CD4-positive, alpha-beta T cell treated with Interleukin-12 subunit alpha and Interleukin-12 subunit beta, for 1 hour (primary cell): ENCODE data around the gene PHLDB1.
"Not testable (repeated sequence)": the region's sequence is repeated elsewhere in the genome, so short reads cannot be mapped to it uniquely, and the experiment has no call there.

ENCODE experiments used
- DNase-seq: peaks from one replicate; pipeline ENCODE4 v3.0.0-alpha.2; 2020

Gene PHLDB1

GRCh38 chr11:118659953-118660680 is 52.7 kb downstream of the PHLDB1 start:
- no peak for DNase-seq

- DNase-seq = no peak
These were observed 53.4 kb downstream of the PHLDB1 start for GRCh38 chr11:118660681-118661424.

- no peak for DNase-seq
These were observed 54.2 kb downstream of the PHLDB1 start for GRCh38 chr11:118661425-118662301.

GRCh38 chr11:118662401-118663271 is 55.2 kb downstream of the PHLDB1 start:
- no peak for DNase-seq

GRCh38 chr11:118663381-118663780 is 56.0 kb downstream of the PHLDB1 start:
- no peak for DNase-seq

- DNase-seq = no peak
These were observed 56.5 kb downstream of the PHLDB1 start for GRCh38 chr11:118663902-118664301.

- DNase-seq = no peak
These were observed 59.0 kb downstream of the PHLDB1 start for GRCh38 chr11:118666371-118666770.

GRCh38 chr11:118670063-118670462 is 62.6 kb downstream of the PHLDB1 start:
- DNase-seq = no peak

- DNase-seq = no peak
These were observed 63.8 kb downstream of the PHLDB1 start for GRCh38 chr11:118671254-118671653.

GRCh38 chr11:118672846-118673245 is 65.4 kb downstream of the PHLDB1 start:
- DNase-seq = no peak

GRCh38 chr11:118673361-118674081 is 66.1 kb downstream of the PHLDB1 start:
- no peak for DNase-seq

GRCh38 chr11:118674082-118674435 is 66.6 kb downstream of the PHLDB1 start:
- no peak for DNase-seq

GRCh38 chr11:118677977-118678376 is 70.6 kb downstream of the PHLDB1 start:
- DNase-seq = no peak

- not testable (repeated sequence) for DNase-seq
These were observed 71.5 kb downstream of the PHLDB1 start for GRCh38 chr11:118678908-118679307.

GRCh38 chr11:118679483-118679882 is 72.1 kb downstream of the PHLDB1 start, which contains the start of gene TREH:
TSS of gene TREH (minus strand) at chr11:118679650. CDS start at chr11:118679627, 23 bp downstream.
- DNase-seq = no peak

GRCh38 chr11:118682372-118682771 is 75.0 kb downstream of the PHLDB1 start:
- DNase-seq = no peak

GRCh38 chr11:118682939-118683338 is 75.5 kb downstream of the PHLDB1 start:
- DNase-seq = not testable (repeated sequence)

GRCh38 chr11:118684187-118684586 is 76.8 kb downstream of the PHLDB1 start:
- no peak for DNase-seq

GRCh38 chr11:118687906-118688305 is 80.5 kb downstream of the PHLDB1 start:
- DNase-seq = no peak

- peak; percentile 56 for DNase-seq
These were observed 80.9 kb downstream of the PHLDB1 start for GRCh38 chr11:118688339-118688738.

- DNase-seq = no peak
These were observed 81.6 kb downstream of the PHLDB1 start for GRCh38 chr11:118688851-118689502.
